Uterus (tissue), 2 donors: ENCODE measurements around the gene FBLIM1.

ENCODE experiments used
- CTCF ChIP-seq, 4 experiments: fragments of 200-600 bp in 2 of 4; fragments of 450-650 bp in 2 of 4; sonication (generic) in 2 of 4; IDR thresholded peaks; one replicate each; pipeline ENCODE4 v1.5.1; 2016 to 2019; ENCODE audit warnings: antibody characterized with exemption in 4 of 4, mild to moderate bottlenecking in 2 of 4, moderate library complexity in 1 of 4
- POLR2A ChIP-seq, 2 donors: fragments of 450-650 bp; IDR thresholded peaks; one replicate each; pipeline ENCODE4 v1.6.1; 2016; ENCODE audit warnings: antibody characterized with exemption in 2 of 2, mild to moderate bottlenecking in 1 of 2, moderate library complexity in 1 of 2

GRCh38 chr1:15833842-15834405 lies 75.3 kb downstream of the FBLIM1 start:
- TF ChIP-seq CTCF (IDR thresholded peaks at IDR 0.05) (no peak), POLR2A (IDR thresholded peaks at IDR 0.05) (no peak)
